Effector CD4-positive, alpha-beta T cell (primary cell): ENCODE results near the gene ST6GAL1.
"Not testable (repeated sequence)": the region's sequence is repeated elsewhere in the genome, so short reads cannot be mapped to it uniquely, and the experiment has no call there.

Experiments used
- DNase-seq: peaks from one replicate; pipeline ENCODE4 v3.0.0-alpha.2; 2020

Gene ST6GAL1

GRCh38 chr3:187023340-187023739 is 93.0 kb downstream of the ST6GAL1 start:
- not testable (repeated sequence) for DNase-seq

GRCh38 chr3:187024536-187025226 is 94.4 kb downstream of the ST6GAL1 start:
- DNase-seq: no peak

- no peak for DNase-seq
Measured at GRCh38 chr3:187025254-187025655, 94.9 kb downstream of the ST6GAL1 start.

- DNase-seq: no peak
Measured at GRCh38 chr3:187025656-187026316, 95.5 kb downstream of the ST6GAL1 start.

- no peak for DNase-seq
Measured at GRCh38 chr3:187026317-187026670, 96.0 kb downstream of the ST6GAL1 start.

- DNase-seq: peak; percentile 69
Measured at GRCh38 chr3:187027531-187028278, 97.4 kb downstream of the ST6GAL1 start.

GRCh38 chr3:187031934-187032333 is 101.6 kb downstream of the ST6GAL1 start:
- DNase-seq: no peak

GRCh38 chr3:187036394-187036793 is 106.1 kb downstream of the ST6GAL1 start:
- no peak for DNase-seq

- no peak for DNase-seq
Measured at GRCh38 chr3:187039100-187039722, 108.9 kb downstream of the ST6GAL1 start.

- no peak for DNase-seq
Measured at GRCh38 chr3:187039723-187040414, 109.5 kb downstream of the ST6GAL1 start.

GRCh38 chr3:187040516-187041361 is 110.4 kb downstream of the ST6GAL1 start:
- DNase-seq: no peak

GRCh38 chr3:187041362-187042307 is 111.3 kb downstream of the ST6GAL1 start:
- DNase-seq: peak; percentile 41

- no peak for DNase-seq
Measured at GRCh38 chr3:187042346-187042745, 112.0 kb downstream of the ST6GAL1 start.

GRCh38 chr3:187042874-187043458 is 112.6 kb downstream of the ST6GAL1 start:
- no peak for DNase-seq

- DNase-seq: no peak
Measured at GRCh38 chr3:187044206-187044605, 113.9 kb downstream of the ST6GAL1 start.

GRCh38 chr3:187044867-187045552 is 114.7 kb downstream of the ST6GAL1 start:
- DNase-seq: no peak

GRCh38 chr3:187046033-187046432 is 115.7 kb downstream of the ST6GAL1 start:
- no peak for DNase-seq

GRCh38 chr3:187049462-187050101 is 119.3 kb downstream of the ST6GAL1 start:
- no peak for DNase-seq

GRCh38 chr3:187051066-187051465 is 120.7 kb downstream of the ST6GAL1 start:
- DNase-seq: no peak
